Activated T-helper 1 cell treated with anti-CD3 and anti-CD28 coated beads, Interleukin-12 subunit alpha, Interleukin-12 subunit beta, Interleukin-2, Interleukin-4 antibody, amounts not matched to agents 30 ng/mL and 10 ng/mL and 1 ng/mL, durations not matched to agents 14 hours and 24 hours and 36 hours (primary cell): Measurements from ENCODE around the gene TMEM129. TPM values are rescaled to one million over a fixed set of nuclear protein-coding genes. Genes with fewer than 3 reads are reported as not detected.
"Not testable (repeated sequence)": the region's sequence is repeated elsewhere in the genome, so short reads cannot be mapped to it uniquely, and the experiment has no call there.

Experiments used
- DNase-seq: peaks from one replicate; pipeline ENCODE4 v3.0.0; 2021; ENCODE audit warnings: low spot score
- H3K27ac Mint-ChIP-seq: one replicate; pipeline ENCODE4 v1.8.0; 2021; ENCODE audit warnings: mild to moderate bottlenecking, mixed read lengths
- H3K27me3 Mint-ChIP-seq: one replicate; pipeline ENCODE4 v1.8.0; 2022; ENCODE audit warnings: mild to moderate bottlenecking, moderate library complexity, mixed read lengths; ENCODE audit not compliant: insufficient read depth
- H3K36me3 Mint-ChIP-seq: one replicate; pipeline ENCODE4 v1.8.0; 2021; ENCODE audit warnings: low read depth, mixed read lengths
- H3K4me1 Mint-ChIP-seq: one replicate; pipeline ENCODE4 v1.8.0; 2021; ENCODE audit warnings: low read depth, mixed read lengths
- H3K4me3 Mint-ChIP-seq: one replicate; pipeline ENCODE4 v1.8.0; 2021; ENCODE audit warnings: mild to moderate bottlenecking, moderate library complexity, mixed read lengths
- H3K9me3 Mint-ChIP-seq: one replicate; pipeline ENCODE4 v1.8.0; 2021; ENCODE audit warnings: mixed read lengths
- intact Hi-C: fragments of 100-400 bp; cut with micrococcal nuclease; formaldehyde crosslinking; loops from one replicate; pipeline ENCODE4 v1.15.1; 2024
- total RNA-seq: library from RNA; stranded (reverse); gene quantifications from 2 replicates; pipeline ENCODE4 v1.2.3, GENCODE V29; 2022

TMEM129 gene
- total RNA-seq, 1 donor from 2014 or later: 27.4 TPM

- peak within 1 kb of the TSS; percentile 87 for H3K4me3 Mint-ChIP-seq
- H3K36me3 Mint-ChIP-seq: peaks cover 8% of the 10 kb centered on the region
- peaks cover 2% of the 10 kb centered on the region for H3K27me3 Mint-ChIP-seq
- DNase-seq: peak; percentile 93
- H3K9me3 Mint-ChIP-seq: no peaks in the 10 kb centered on the region
- intact Hi-C loops: loop anchor here (1.0 to 10.0 kb wide), 9 partner anchors 28 to 1388 kb away; partner anchors contain the start of genes HAUS3, HTT, HTT-AS and NSD2
- peaks cover 12% of the 10 kb centered on the region for H3K4me1 Mint-ChIP-seq
- H3K27ac Mint-ChIP-seq: peak within 1 kb of the TSS; percentile 90
These were observed 37.2 kb downstream of the TMEM129 start, which contains the start of gene FAM53A for GRCh38 chr4:1683736-1684505. Gene FAM53A, minus strand, starts transcription at chr4:1684313. Its CDS starts 15,572 bp downstream, at chr4:1668741.

DNA sequence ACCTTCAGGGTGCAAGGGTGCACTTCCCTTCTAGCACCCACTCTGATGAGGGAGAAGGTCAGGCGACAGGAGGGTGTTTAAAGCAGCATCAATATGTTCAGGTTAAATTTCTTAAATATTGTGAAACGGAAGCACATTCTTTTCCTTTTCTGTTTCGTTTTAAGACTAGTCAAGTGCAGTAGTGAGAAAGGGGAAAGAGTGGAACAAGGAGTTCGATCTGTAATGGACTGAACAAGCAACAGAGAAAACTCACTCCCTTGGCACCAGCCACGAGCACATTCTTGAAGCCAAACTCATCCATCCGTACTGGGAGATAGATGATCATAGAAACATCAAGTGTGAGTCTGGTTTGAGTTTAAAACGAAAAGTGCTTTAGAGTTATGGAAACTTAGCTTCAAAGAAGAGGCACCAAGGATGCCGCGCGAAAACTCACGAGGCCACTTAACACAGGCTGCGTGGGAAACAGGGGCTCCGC lies 37.8 kb downstream of the TMEM129 start:
- Mint-ChIP-seq H3K9me3 (no peaks in the 10 kb centered on the region), H3K27ac (peak overlapping the region; percentile 90), H3K36me3 (peaks cover 6% of the 10 kb centered on the region), H3K4me3 (peak overlapping the region; percentile 87), H3K27me3 (peaks cover 2% of the 10 kb centered on the region), H3K4me1 (peaks cover 12% of the 10 kb centered on the region)
- intact Hi-C loops: loop anchor here (1.0 to 10.0 kb wide), 3 partner anchors 43 to 1389 kb away; partner anchors contain the start of genes HAUS3, HTT, HTT-AS and POLN
- DNase-seq: no peak

DNA sequence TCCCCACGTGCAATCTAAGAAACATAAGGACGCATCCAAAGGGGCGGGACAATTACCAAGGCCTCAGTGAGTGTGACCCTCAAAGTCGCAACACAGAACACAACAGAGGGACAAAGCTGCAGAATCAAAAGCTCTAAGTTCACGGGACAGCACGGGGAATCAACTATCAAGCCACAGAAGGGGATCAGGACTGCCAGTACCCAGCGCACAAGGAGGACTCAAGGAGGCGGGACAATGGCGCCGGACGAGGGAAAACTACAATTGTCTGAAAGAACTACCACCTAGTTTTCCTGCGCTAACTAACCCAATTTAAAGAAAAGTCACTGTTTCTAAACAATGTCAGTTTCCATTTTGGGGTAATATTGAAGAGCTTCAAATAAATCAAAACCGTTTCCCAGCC lies 38.3 kb downstream of the TMEM129 start:
- Mint-ChIP-seq H3K9me3 (no peaks in the 10 kb centered on the region), H3K4me3 (peak overlapping the region; percentile 87), H3K27ac (peak overlapping the region; percentile 90), H3K27me3 (peaks cover 2% of the 10 kb centered on the region), H3K4me1 (peaks cover 12% of the 10 kb centered on the region), H3K36me3 (peaks cover 6% of the 10 kb centered on the region)
- intact Hi-C loops: loop anchor here (1.0 to 10.0 kb wide), 3 partner anchors 43 to 1389 kb away; partner anchors contain the start of genes HAUS3, HTT, HTT-AS and POLN
- DNase-seq: no peak

DNA sequence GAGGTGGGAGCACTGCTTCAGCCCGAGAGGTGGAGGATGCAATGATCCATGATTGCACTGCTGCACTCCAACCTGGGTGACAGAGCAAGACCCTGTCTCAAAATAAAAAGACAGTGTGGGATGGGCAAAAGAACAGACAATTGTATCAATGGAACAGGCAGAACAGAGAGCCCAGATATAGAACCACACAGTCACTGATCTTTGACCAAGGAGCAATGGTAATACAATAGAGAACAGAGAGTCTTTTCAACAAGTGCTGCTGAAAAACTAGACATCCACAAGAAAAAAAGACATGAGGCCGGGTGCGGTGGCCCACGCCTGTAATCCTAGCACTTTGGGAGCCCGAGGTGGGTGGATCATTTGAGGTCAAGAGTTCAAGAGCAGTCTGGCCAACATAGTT lies 42.9 kb downstream of the TMEM129 start:
- H3K4me3 Mint-ChIP-seq: no peak overlapping the region

DNA sequence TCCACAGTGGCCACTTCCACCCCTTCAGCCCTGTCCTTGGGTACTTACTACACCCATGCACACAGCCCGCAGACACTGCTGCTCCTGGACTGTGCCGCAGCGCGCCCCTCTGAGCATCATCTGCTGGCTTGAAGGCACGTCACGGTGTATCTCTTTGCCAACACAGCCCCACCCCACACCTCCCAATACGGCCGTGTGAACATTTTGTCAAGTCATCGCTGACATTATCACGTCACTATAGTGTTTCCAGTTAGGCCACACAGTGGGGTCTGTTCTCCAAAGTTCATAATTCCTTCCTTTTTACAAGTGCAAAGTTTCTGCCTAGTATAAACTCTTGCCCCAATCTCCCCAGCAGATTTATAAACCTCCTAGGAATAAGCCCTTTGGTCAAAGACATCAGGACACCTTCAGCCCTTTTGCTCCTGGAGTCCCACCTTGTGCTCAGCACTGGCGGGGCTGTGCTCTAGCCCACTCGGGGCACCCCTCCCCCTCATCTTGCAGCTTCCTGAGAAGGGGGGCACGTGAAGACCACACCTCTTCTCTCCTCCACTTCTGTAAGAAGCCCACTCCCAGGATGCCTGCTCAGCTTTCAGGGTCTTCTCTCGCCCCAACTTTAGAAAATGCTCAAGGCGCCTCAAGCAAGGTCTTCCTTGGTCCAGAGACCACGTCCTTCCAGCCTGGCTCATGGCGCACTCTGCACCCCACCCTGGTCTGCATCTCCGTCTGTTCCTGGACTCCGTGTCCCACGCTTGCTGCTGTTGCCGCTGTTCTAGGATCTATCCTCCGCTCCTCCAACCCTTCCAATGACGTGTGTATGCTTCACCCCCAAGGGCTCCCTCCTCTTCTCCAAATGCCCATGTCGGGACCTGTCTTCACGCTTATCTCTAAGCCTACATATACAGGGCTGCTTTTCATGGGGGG lies 44.3 kb downstream of the TMEM129 start:
- H3K9me3 Mint-ChIP-seq: no peaks in the 10 kb centered on the region
- H3K36me3 Mint-ChIP-seq: no peaks in the 10 kb centered on the region
- intact Hi-C loops: no loop called here
- no peak for DNase-seq
- no peak overlapping the region for H3K4me3 Mint-ChIP-seq
- no peak overlapping the region for H3K27ac Mint-ChIP-seq
- H3K27me3 Mint-ChIP-seq: no peaks in the 10 kb centered on the region
- H3K4me1 Mint-ChIP-seq: no peaks in the 10 kb centered on the region

More for the DNA sequence above, 42.9 kb downstream of the TMEM129 start:
- Mint-ChIP-seq H3K4me1 (peaks cover 9% of the 10 kb centered on the region), H3K27me3 (no peaks in the 10 kb centered on the region), H3K9me3 (no peaks in the 10 kb centered on the region), H3K36me3 (peaks cover 3% of the 10 kb centered on the region), H3K27ac (no peak overlapping the region)
- DNase-seq: no peak
- intact Hi-C loops: no loop called here

GRCh38 chr4:1675802-1676137 lies 45.4 kb downstream of the TMEM129 start:
- H3K4me3 Mint-ChIP-seq: no peak overlapping the region
- H3K36me3 Mint-ChIP-seq: no peaks in the 10 kb centered on the region
- H3K27ac Mint-ChIP-seq: no peak overlapping the region
- no peak for DNase-seq
- H3K27me3 Mint-ChIP-seq: no peaks in the 10 kb centered on the region
- intact Hi-C loops: no loop called here
- H3K9me3 Mint-ChIP-seq: no peaks in the 10 kb centered on the region
- no peaks in the 10 kb centered on the region for H3K4me1 Mint-ChIP-seq

DNA sequence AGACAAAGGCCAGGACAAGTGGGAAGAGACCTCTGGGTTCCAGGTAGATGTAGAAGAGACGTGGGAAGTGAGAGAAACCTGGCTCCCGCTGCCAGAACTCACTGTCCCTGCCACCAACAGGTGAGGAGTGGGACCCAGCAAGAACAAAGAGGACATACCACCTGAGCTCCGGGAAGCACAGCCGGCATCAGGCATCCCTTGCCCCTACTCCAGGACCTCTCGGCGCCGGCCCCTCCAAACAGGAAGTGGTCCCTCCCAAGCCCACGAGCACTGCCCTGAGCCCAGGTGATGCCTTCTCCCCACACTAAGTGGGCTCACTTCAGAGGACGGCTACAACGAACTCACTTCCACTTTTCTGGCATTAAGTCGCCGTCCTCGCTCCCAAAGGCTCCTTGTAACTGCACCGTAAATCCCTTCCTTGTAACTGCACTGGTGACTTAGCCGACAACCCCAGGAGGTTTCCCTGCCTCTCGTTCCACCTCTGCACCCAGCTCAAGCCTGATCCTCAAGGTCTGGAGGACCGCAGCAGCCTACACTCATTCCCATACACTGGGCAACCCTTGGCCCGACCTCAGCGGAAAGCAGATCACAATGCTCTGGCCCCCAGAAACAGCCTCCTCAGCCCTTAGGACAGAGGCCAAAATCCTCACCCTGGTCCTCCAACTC lies 45.9 kb downstream of the TMEM129 start:
- no peaks in the 10 kb centered on the region for H3K36me3 Mint-ChIP-seq

GRCh38 chr4:1674682-1675081 lies 46.4 kb downstream of the TMEM129 start:
- Mint-ChIP-seq H3K27me3 (no peaks in the 10 kb centered on the region), H3K9me3 (no peaks in the 10 kb centered on the region), H3K27ac (no peak overlapping the region), H3K4me1 (no peaks in the 10 kb centered on the region), H3K4me3 (no peak overlapping the region), H3K36me3 (no peaks in the 10 kb centered on the region)
- intact Hi-C loops: no loop called here
- no peak for DNase-seq

More for the DNA sequence above, 45.9 kb downstream of the TMEM129 start:
- Mint-ChIP-seq H3K4me1 (no peaks in the 10 kb centered on the region), H3K27ac (no peak overlapping the region), H3K27me3 (no peaks in the 10 kb centered on the region), H3K9me3 (no peaks in the 10 kb centered on the region), H3K4me3 (no peak overlapping the region)
- intact Hi-C loops: no loop called here
- no peak for DNase-seq

GRCh38 chr4:1673671-1674070 lies 47.5 kb downstream of the TMEM129 start:
- Mint-ChIP-seq H3K9me3 (no peaks in the 10 kb centered on the region), H3K4me1 (no peaks in the 10 kb centered on the region), H3K27me3 (no peaks in the 10 kb centered on the region), H3K4me3 (no peak overlapping the region), H3K36me3 (no peaks in the 10 kb centered on the region), H3K27ac (no peak overlapping the region)
- intact Hi-C loops: no loop called here
- no peak for DNase-seq

DNA sequence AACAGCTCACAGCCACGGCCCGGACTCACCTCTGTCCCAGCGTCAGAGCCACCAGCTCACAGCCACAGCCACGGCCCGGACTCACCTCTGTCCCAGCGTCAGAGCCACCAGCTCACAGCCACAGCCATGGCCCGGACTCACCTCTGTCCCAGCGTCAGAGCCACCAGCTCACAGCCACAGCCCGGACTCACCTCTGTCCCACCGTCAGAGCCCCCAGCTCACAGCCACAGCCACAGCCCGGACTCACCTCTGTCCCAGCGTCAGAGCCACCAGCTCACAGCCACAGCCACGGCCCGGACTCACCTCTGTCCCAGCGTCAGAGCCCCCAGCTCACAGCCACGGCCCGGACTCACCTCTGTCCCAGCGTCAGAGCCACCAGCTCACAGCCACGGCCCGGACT lies 50.1 kb downstream of the TMEM129 start:
- DNase-seq, H3K9me3 Mint-ChIP-seq, intact Hi-C loops, H3K27ac Mint-ChIP-seq, H3K4me1 Mint-ChIP-seq, H3K4me3 Mint-ChIP-seq, H3K36me3 Mint-ChIP-seq, H3K27me3 Mint-ChIP-seq: not testable (repeated sequence)

DNA sequence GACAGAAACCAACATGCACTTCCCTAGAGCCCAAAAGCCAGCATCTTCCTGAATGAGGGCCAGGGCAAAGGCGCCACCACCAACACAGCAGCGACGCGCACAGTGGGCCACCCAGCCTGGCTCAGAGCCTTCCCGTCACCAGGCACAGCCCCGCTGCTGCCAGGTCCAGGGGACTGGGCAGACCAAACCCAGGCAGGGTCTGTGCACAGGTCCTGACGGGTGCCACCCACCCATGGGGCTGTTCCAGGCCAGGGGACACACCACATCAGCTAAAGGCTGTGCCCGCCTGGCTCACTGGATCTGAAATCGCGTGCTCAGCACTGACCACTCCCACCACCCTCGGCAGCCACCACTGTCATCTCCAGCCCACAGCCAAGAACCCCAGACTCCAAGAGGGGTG lies 50.8 kb downstream of the TMEM129 start:
- H3K27me3 Mint-ChIP-seq: no peaks in the 10 kb centered on the region
- H3K9me3 Mint-ChIP-seq: no peaks in the 10 kb centered on the region
- H3K4me1 Mint-ChIP-seq: no peaks in the 10 kb centered on the region
- intact Hi-C loops: no loop called here
- H3K27ac Mint-ChIP-seq: no peak overlapping the region
- no peak for DNase-seq
- H3K4me3 Mint-ChIP-seq: no peak overlapping the region
- no peaks in the 10 kb centered on the region for H3K36me3 Mint-ChIP-seq

DNA sequence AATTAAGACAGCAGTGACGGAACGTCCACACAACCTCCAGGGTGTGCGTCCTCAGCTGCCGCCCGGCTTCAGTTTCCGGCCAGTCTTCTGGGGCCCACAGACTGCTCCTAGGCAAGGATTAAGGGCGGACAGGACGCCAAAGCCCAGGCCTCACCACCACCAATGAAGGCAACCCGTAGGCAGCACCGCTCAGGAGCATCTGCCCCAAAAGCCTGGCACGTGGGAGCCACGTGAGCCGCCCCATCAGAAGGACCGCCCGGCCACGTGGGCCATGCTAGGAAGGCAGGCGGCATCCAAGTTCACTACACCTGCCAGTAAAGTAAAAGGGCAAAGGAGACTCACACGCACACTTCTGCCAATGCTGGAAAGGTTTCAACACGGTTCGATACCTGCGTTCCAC lies 51.3 kb downstream of the TMEM129 start:
- intact Hi-C loops: no loop called here
- no peak for DNase-seq
- no peaks in the 10 kb centered on the region for H3K9me3 Mint-ChIP-seq
- no peak overlapping the region for H3K27ac Mint-ChIP-seq
- no peaks in the 10 kb centered on the region for H3K36me3 Mint-ChIP-seq
- H3K4me3 Mint-ChIP-seq: no peak overlapping the region
- no peaks in the 10 kb centered on the region for H3K4me1 Mint-ChIP-seq
- H3K27me3 Mint-ChIP-seq: no peaks in the 10 kb centered on the region
